ENCODE results near the gene ADCYAP1.
A peak's percentile ranks its signal among the peaks of the same experiment; 100 is the strongest.

The ADCYAP1 gene

GRCh38 chr18:908758-909724, 4.4 kb downstream of the ADCYAP1 start:
- no peak for DNase-seq (ENCODE audit: low read depth)
- H3K4me3 ChIP-seq (ENCODE audit: low read depth, low read length), result peak overlapping the region; percentile 27

GRCh38 chr18:910247-910646, 5.6 kb downstream of the ADCYAP1 start:
- no peak overlapping the region for H3K4me3 ChIP-seq (ENCODE audit: low read depth, low read length)
- DNase-seq (ENCODE audit: low read depth), result no peak

- no peak overlapping the region for H3K4me3 ChIP-seq (ENCODE audit: low read depth, low read length)
Measured at GRCh38 chr18:911025-911424, 6.4 kb downstream of the ADCYAP1 start.

GRCh38 chr18:911486-911885, 6.8 kb downstream of the ADCYAP1 start:
- DNase-seq (ENCODE audit: low read depth), result no peak
- H3K4me3 ChIP-seq (ENCODE audit: low read depth, low read length), result no peak overlapping the region

More at GRCh38 chr18:911025-911424, 6.4 kb downstream of the ADCYAP1 start:
- no peak for DNase-seq (ENCODE audit: low read depth)

- H3K4me3 ChIP-seq (ENCODE audit: low read depth, low read length), result no peak overlapping the region
- DNase-seq (ENCODE audit: low read depth), result no peak
Measured at GRCh38 chr18:916562-916961, 11.9 kb downstream of the ADCYAP1 start.

- no peak overlapping the region for H3K4me3 ChIP-seq (ENCODE audit: low read depth, low read length)
- DNase-seq (ENCODE audit: low read depth), result no peak
Measured at GRCh38 chr18:919078-919477, 14.4 kb downstream of the ADCYAP1 start.

GRCh38 chr18:923144-923866, 18.6 kb downstream of the ADCYAP1 start:
- no peak for DNase-seq (ENCODE audit: low read depth)
- H3K4me3 ChIP-seq (ENCODE audit: low read depth, low read length), result no peak overlapping the region

- no peak overlapping the region for H3K4me3 ChIP-seq (ENCODE audit: low read depth, low read length)
- DNase-seq (ENCODE audit: low read depth), result no peak
Measured at GRCh38 chr18:924987-925386, 20.3 kb downstream of the ADCYAP1 start.

- H3K4me3 ChIP-seq (ENCODE audit: low read depth, low read length), result no peak overlapping the region
- DNase-seq (ENCODE audit: low read depth), result no peak
Measured at GRCh38 chr18:926946-927345, 22.3 kb downstream of the ADCYAP1 start.

- H3K4me3 ChIP-seq (ENCODE audit: low read depth, low read length), result no peak overlapping the region
- DNase-seq (ENCODE audit: low read depth), result no peak
Measured at GRCh38 chr18:933082-933481, 28.4 kb downstream of the ADCYAP1 start.

GRCh38 chr18:934518-935133, 30.0 kb downstream of the ADCYAP1 start:
- no peak overlapping the region for H3K4me3 ChIP-seq (ENCODE audit: low read depth, low read length)
- no peak for DNase-seq (ENCODE audit: low read depth)

- no peak for DNase-seq (ENCODE audit: low read depth)
- no peak overlapping the region for H3K4me3 ChIP-seq (ENCODE audit: low read depth, low read length)
Measured at GRCh38 chr18:936941-937340, 32.3 kb downstream of the ADCYAP1 start.

GRCh38 chr18:939166-939565, 34.5 kb downstream of the ADCYAP1 start:
- no peak for DNase-seq (ENCODE audit: low read depth)
- no peak overlapping the region for H3K4me3 ChIP-seq (ENCODE audit: low read depth, low read length)

- DNase-seq (ENCODE audit: low read depth), result no peak
Measured at GRCh38 chr18:939958-940357, 35.3 kb downstream of the ADCYAP1 start.

GRCh38 chr18:941331-941730, 36.7 kb downstream of the ADCYAP1 start:
- no peak overlapping the region for H3K4me3 ChIP-seq (ENCODE audit: low read depth, low read length)
- no peak for DNase-seq (ENCODE audit: low read depth)

More at GRCh38 chr18:939958-940357, 35.3 kb downstream of the ADCYAP1 start:
- H3K4me3 ChIP-seq (ENCODE audit: low read depth, low read length), result no peak overlapping the region

GRCh38 chr18:944440-944839, 39.8 kb downstream of the ADCYAP1 start:
- no peak overlapping the region for H3K4me3 ChIP-seq (ENCODE audit: low read depth, low read length)
- peak; percentile 51 for DNase-seq (ENCODE audit: low read depth)

- no peak overlapping the region for H3K4me3 ChIP-seq (ENCODE audit: low read depth, low read length)
- no peak for DNase-seq (ENCODE audit: low read depth)
Measured at GRCh38 chr18:949724-950631, 45.3 kb downstream of the ADCYAP1 start.

GRCh38 chr18:950882-951495, 46.3 kb downstream of the ADCYAP1 start:
- no peak overlapping the region for H3K4me3 ChIP-seq (ENCODE audit: low read depth, low read length)
- no peak for DNase-seq (ENCODE audit: low read depth)
